Keratinocyte (primary cell): Measurements from ENCODE around the gene DEPDC5. TPM values are rescaled to one million over a fixed set of nuclear protein-coding genes. Genes with fewer than 3 reads are reported as not detected.
"Not testable (repeated sequence)": the region's sequence is repeated elsewhere in the genome, so short reads cannot be mapped to it uniquely, and the experiment has no call there.

ENCODE experiments used
- DNase-seq: peaks from one replicate; pipeline ENCODE4 v3.0.0-alpha.2; 2011; ENCODE audit warnings: low read depth, missing footprints, low spot score
- FAIRE-seq: peaks from 2 replicates; lab custom pipeline; 2011; peaks lifted over from hg19 to GRCh38; lab: Jason Lieb, UNC
- H2AFZ ChIP-seq: 2 replicates; pipeline ENCODE4 v1.6.0; 2012; ENCODE audit warnings: low read length, control low read depth, inconsistent platforms; ENCODE audit not compliant: control insufficient read depth
- H3K27ac ChIP-seq: 2 replicates; pipeline ENCODE4 v1.5.1; 2011; ENCODE audit warnings: low read length; ENCODE audit not compliant: control insufficient read depth, insufficient read depth
- H3K27me3 ChIP-seq: 3 replicates; pipeline ENCODE4 v1.6.0; 2011; ENCODE audit warnings: low read length; ENCODE audit not compliant: control insufficient read depth, insufficient read depth; ENCODE audit errors: extremely low read depth
- H3K36me3 ChIP-seq, 2 experiments: 2 replicates in 1 of 2; 3 replicates in 1 of 2; pipeline ENCODE4 v1.5.1; 2011; ENCODE audit warnings: low read length in 2 of 2, mild to moderate bottlenecking in 1 of 2; ENCODE audit not compliant: control insufficient read depth in 2 of 2, insufficient read depth in 2 of 2; ENCODE audit errors: extremely low read depth in 1 of 2
- H3K4me1 ChIP-seq: 3 replicates; pipeline ENCODE4 v1.5.1; 2011; ENCODE audit warnings: low read length; ENCODE audit not compliant: control insufficient read depth, insufficient read depth; ENCODE audit errors: extremely low read depth
- H3K4me2 ChIP-seq: 3 replicates; pipeline ENCODE4 v1.6.0; 2011; ENCODE audit warnings: low read depth, low read length; ENCODE audit not compliant: control insufficient read depth, insufficient read depth; ENCODE audit errors: extremely low read depth
- H3K4me3 ChIP-seq, 3 experiments: fragments of 200-600 bp in 1 of 3; sonication (generic) in 1 of 3; 2 replicates in 2 of 3; 3 replicates in 1 of 3; pipeline ENCODE4 v1.5.1; 2011 to 2016; ENCODE audit warnings: low read length in 3 of 3, mild to moderate bottlenecking in 3 of 3, control low read depth in 2 of 3, inconsistent platforms in 1 of 3, low read depth in 1 of 3, mixed read lengths in 1 of 3, mixed run types in 1 of 3, moderate library complexity in 1 of 3; ENCODE audit not compliant: control insufficient read depth in 2 of 3, insufficient read depth in 2 of 3; ENCODE audit errors: extremely low read depth in 1 of 3
- H3K79me2 ChIP-seq: 2 replicates; pipeline ENCODE4 v1.6.0; 2012; ENCODE audit warnings: low read length; ENCODE audit not compliant: control insufficient read depth, insufficient read depth
- H3K9ac ChIP-seq: 3 replicates; pipeline ENCODE4 v1.6.0; 2011; ENCODE audit warnings: low read length; ENCODE audit not compliant: control insufficient read depth, insufficient read depth; ENCODE audit errors: extremely low read depth
- H3K9me1 ChIP-seq: 3 replicates; pipeline ENCODE4 v1.6.0; 2011; ENCODE audit warnings: low read length; ENCODE audit not compliant: control insufficient read depth, insufficient read depth; ENCODE audit errors: extremely low read depth
- H3K9me3 ChIP-seq: 2 replicates; pipeline ENCODE4 v1.5.1; 2012; ENCODE audit warnings: low read depth, low read length; ENCODE audit not compliant: control insufficient read depth
- H4K20me1 ChIP-seq: 3 replicates; pipeline ENCODE4 v1.6.0; 2011; ENCODE audit warnings: low read length; ENCODE audit not compliant: control insufficient read depth, insufficient read depth; ENCODE audit errors: extremely low read depth
- EZH2 ChIP-seq: IDR thresholded peaks from one replicate; pipeline ENCODE4 v1.6.1; 2012; ENCODE audit warnings: inconsistent platforms, mild to moderate bottlenecking, low read length, moderate library complexity
- dilution Hi-C: fragments of 300-500 bp; cut with MboI; formaldehyde crosslinking; loops from one replicate; pipeline ENCODE4 v1.7.0; 2020; ENCODE audit warnings: low sequenced_read_pairs; ENCODE audit not compliant: extremely low pct_ligation_motif_present
- polyA plus RNA-seq, 5 experiments: library from polyadenylated mRNA; depleted of rRNA in 3 of 5; stranded (reverse) in 3 of 5; stranded (forward) in 1 of 5; unstranded in 1 of 5; fragments of >200 nt; gene quantifications; 1 replicate in 1 of 5; 2 replicates in 3 of 5; 3 replicates in 1 of 5; pipeline versions ENCODE4 v1.2.1 to v1.2.3, GENCODE V29; 2011 to 2012; ENCODE audit warnings: missing spikeins in 2 of 5, low read depth in 1 of 5, low replicate concordance in 1 of 5
- TF ChIP-seq, protein P1 (sequence below), 3 experiments: IDR thresholded peaks in 1 of 3; conservative IDR thresholded peaks in 1 of 3; optimal IDR thresholded peaks in 1 of 3; 2 replicates in 2 of 3; 3 replicates in 1 of 3; pipeline versions ENCODE3 to v1.5.1; 2011; ENCODE audit warnings: low read length in 3 of 3, mild to moderate bottlenecking in 3 of 3, moderate library complexity in 2 of 3, control low read depth in 1 of 3, inconsistent platforms in 1 of 3; ENCODE audit not compliant: insufficient read depth in 2 of 3; ENCODE audit errors: extremely low read depth in 1 of 3

DEPDC5 gene
- polyA plus RNA-seq, 1 donor (not counting 4 experiments of a cell fraction or from before 2014, with no cell fraction given), result 9.7 TPM

DNA sequence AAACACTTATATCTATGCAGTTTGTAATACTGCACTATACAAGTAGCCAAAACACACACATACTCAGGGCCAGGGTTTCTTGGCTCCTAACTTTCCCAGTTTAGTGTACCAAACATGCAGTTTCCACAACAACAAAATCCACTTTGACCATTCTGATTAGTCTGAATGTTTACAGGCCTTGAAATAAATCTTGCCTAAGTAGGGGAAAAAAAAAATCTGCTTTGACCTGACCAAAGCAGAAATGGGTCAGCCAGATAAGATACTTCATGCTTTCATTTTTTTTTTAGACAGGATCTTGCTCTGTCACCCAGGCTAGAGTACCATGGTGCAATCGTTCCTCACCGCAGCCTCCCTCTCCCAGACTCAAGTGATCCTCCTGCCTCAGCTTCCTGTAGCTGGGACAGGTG lies 14.0 kb upstream of the DEPDC5 start:
- Histone ChIP-seq H3K9me3 (no peaks in the 10 kb centered on the region), H3K4me1 (peaks cover 8% of the 10 kb centered on the region), H3K9me1 (no peaks in the 10 kb centered on the region), H3K36me3 (peaks cover 10 to 14% of the 10 kb centered on the region in 2 experiments), H2AFZ (no peak overlapping the region), H3K79me2 (peaks cover 72% of the 10 kb centered on the region), H3K4me3 (no peak overlapping the region), H3K9ac (no peak overlapping the region), H3K4me2 (no peak overlapping the region), H3K27ac (no peak overlapping the region), H3K27me3 (no peaks in the 10 kb centered on the region), H4K20me1 (no peaks in the 10 kb centered on the region)
- TF ChIP-seq, protein P1, sequence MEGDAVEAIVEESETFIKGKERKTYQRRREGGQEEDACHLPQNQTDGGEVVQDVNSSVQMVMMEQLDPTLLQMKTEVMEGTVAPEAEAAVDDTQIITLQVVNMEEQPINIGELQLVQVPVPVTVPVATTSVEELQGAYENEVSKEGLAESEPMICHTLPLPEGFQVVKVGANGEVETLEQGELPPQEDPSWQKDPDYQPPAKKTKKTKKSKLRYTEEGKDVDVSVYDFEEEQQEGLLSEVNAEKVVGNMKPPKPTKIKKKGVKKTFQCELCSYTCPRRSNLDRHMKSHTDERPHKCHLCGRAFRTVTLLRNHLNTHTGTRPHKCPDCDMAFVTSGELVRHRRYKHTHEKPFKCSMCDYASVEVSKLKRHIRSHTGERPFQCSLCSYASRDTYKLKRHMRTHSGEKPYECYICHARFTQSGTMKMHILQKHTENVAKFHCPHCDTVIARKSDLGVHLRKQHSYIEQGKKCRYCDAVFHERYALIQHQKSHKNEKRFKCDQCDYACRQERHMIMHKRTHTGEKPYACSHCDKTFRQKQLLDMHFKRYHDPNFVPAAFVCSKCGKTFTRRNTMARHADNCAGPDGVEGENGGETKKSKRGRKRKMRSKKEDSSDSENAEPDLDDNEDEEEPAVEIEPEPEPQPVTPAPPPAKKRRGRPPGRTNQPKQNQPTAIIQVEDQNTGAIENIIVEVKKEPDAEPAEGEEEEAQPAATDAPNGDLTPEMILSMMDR (optimal IDR thresholded peaks at IDR 0.05 in 1 of 3, IDR thresholded peaks at IDR 0.05 in 1 of 3, conservative IDR thresholded peaks at IDR 0.05 in 1 of 3; ENCODE audit: extremely low read depth in 1 of 3, insufficient read depth in 2 of 3, low read length in 3 of 3), result no peak
- no peak for TF ChIP-seq EZH2
- dilution Hi-C loops, result no loop called here
- FAIRE-seq, result no peak
- DNase-seq, result no peak

DNA sequence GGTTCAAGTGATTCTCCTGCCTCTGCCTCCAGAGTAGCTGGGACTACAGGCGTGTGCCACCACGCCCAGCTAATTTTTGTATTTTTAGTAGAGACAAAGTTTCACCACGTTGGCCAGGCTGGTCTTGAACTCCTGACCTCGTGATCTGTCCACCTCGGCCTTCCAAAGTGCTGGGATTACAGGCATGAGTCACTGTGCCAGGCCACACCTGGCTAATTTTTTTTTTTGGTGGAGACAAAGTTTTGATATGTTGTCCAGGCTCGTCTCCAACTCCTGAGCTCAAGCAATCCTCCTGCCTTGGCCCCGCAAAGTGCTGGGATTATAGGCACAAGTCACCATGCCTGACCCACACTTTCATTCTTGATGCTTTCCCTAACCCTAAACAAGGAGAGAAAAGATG lies 13.5 kb upstream of the DEPDC5 start:
- Histone ChIP-seq H3K79me2 (peaks cover 74% of the 10 kb centered on the region), H3K36me3 (peaks cover 10 to 14% of the 10 kb centered on the region in 2 experiments)
- dilution Hi-C loops, DNase-seq, H3K4me3 ChIP-seq, H3K27ac ChIP-seq, H3K4me2 ChIP-seq, H3K9me3 ChIP-seq, H3K4me1 ChIP-seq, H3K27me3 ChIP-seq, H2AFZ ChIP-seq, H4K20me1 ChIP-seq, FAIRE-seq, H3K9me1 ChIP-seq, H3K9ac ChIP-seq: not testable (repeated sequence)

DNA sequence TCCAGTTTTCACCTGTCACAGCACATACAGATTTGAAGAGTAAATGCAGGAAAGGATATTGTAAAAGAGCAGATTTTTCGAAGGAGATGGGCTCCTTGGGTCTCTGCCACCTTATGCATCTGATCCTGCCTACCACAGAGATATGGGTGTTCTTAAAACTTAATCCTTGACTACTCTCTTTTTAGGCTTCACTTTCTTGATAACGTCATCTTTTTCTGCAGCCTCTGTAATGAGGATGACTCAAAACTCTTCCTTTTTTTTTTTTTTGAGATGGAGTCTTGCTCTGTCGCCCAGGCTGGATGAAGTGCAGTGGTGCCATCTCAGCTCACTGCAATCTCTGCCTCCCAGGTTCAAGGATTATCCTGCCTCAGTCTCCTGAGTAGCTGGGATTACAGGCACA lies 11.7 kb upstream of the DEPDC5 start:
- no peak for FAIRE-seq
- TF ChIP-seq EZH2, result no peak
- TF ChIP-seq, protein P1 (optimal IDR thresholded peaks at IDR 0.05 in 1 of 3, IDR thresholded peaks at IDR 0.05 in 1 of 3, conservative IDR thresholded peaks at IDR 0.05 in 1 of 3; ENCODE audit: extremely low read depth in 1 of 3, insufficient read depth in 2 of 3, low read length in 3 of 3), result no peak
- no peaks in the 10 kb centered on the region for H3K4me1 ChIP-seq
- dilution Hi-C loops, result no loop called here
- H3K9me3 ChIP-seq, result no peaks in the 10 kb centered on the region
- no peaks in the 10 kb centered on the region for H3K9me1 ChIP-seq
- H3K27me3 ChIP-seq, result no peaks in the 10 kb centered on the region
- no peak overlapping the region for H3K27ac ChIP-seq
- no peaks in the 10 kb centered on the region for H4K20me1 ChIP-seq
- H3K36me3 ChIP-seq, result peaks cover 10 to 13% of the 10 kb centered on the region in 2 experiments
- peaks cover 74% of the 10 kb centered on the region for H3K79me2 ChIP-seq
- H3K4me3 ChIP-seq, result no peak overlapping the region
- no peak overlapping the region for H2AFZ ChIP-seq
- H3K4me2 ChIP-seq, result no peak overlapping the region
- H3K9ac ChIP-seq, result no peak overlapping the region
- DNase-seq, result no peak
